NCI-H345 treated with DMSO at 0.1 percent for 48 hours (cell line): Measurements from ENCODE around the gene TMEM117.
A peak's percentile ranks its signal among the peaks of the same experiment; 100 is the strongest.

ENCODE experiments used
- DNase-seq: peaks from one replicate; lab custom pipeline; 2025; ENCODE audit not compliant: unreplicated experiment; lab: John Stamatoyannopoulos, UW

The TMEM117 gene

DNA sequence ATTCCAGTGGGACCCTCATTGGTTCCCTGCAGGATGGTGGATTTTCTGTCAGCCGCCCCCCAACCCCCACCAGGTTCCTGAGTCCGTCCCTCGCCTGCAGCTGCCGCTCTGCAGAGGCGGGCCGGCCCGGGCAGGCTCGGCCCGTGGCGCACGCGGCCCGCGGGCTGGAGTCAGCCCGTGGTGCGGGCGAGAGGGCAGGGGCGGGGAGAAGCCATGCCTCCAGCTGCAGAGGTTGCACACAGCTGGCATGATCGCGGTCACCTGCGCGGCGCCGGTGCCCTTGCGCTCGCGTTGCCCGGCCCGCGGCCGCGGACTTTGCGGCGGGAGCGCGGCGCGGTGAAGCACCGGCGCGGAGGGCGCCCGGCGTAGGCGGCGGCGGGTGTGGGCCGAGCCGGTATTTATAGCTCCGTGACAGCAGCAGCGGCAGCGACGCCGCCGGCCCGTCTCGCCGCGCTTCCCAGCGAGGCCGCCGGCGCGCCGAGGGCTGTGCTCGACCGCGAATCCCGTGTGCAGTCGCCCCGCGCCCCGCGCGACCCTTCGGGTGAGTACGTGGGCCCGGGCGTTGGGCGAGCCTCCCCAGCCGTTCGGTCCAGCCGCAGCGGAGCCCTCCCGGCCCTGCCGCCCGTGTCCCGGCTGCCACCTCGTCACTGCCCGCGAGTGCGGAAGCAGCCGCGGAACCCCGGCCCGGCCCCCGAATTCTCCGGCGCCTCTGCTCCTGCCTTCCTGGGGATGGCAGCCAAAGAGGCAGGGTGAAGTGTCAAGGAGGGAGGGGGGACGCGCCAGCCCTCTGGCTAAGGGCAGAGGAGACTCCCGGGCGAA, at the start of gene TMEM117:
TMEM117 (plus strand) TSS at position 426 of the 819 bp plus-strand sequence.
- no peak for DNase-seq

DNA sequence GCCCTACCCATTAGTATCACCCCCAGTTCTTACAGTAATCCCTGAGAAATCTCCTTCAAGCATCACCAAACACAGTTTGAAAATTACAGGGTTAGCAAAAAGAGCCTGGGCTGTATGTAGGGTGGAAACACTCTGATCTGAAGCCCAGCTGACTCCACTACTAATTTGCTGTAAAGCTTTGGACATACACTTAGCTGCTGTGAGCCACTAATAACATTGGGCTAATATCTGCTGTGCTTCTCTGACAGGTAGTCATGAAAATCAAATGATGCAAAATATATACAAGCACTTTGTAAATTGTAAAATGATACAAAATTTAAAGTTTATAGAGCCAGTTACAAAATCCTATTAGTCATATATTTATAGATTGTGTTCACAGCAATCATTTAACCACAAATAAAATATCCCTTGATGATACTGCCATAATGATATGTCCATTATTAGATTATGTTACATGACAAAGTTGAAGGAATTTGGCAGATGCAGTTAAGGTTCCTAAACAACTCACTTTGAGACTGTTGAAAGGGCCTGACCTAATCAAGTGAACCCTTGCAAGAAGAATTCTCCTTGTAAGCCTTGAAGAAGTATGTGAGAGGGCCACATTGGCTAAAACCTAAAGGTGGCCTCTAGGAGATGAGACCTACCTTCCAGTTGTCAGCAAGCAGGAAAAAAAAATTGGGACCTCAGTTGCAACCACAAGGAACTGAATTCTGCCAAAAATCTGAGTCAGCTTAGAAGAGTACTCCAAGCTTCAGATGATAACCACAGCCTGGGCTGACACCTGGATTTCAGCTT, 48.8 kb upstream of the TMEM117 start:
- DNase-seq, result no peak

DNA sequence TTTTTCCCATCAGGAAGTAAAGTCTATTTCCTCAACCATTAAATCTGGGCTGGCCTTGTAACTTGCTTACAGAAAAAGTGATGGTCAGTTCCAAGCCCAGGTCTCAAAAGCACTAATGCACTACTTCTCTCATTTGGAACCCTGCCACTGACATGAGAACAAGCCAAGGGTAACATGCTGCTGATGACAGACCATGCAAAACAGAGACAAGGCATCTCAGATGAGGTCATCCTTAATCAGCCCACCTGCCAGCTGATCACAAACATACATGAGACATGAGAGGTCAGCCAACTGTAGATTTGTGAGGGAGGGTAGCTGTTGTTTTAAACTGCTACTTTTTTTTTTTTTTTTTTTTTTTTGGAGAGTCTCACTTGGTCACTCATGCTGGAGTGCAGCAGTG, 45.9 kb upstream of the TMEM117 start:
- DNase-seq, result no peak

DNA sequence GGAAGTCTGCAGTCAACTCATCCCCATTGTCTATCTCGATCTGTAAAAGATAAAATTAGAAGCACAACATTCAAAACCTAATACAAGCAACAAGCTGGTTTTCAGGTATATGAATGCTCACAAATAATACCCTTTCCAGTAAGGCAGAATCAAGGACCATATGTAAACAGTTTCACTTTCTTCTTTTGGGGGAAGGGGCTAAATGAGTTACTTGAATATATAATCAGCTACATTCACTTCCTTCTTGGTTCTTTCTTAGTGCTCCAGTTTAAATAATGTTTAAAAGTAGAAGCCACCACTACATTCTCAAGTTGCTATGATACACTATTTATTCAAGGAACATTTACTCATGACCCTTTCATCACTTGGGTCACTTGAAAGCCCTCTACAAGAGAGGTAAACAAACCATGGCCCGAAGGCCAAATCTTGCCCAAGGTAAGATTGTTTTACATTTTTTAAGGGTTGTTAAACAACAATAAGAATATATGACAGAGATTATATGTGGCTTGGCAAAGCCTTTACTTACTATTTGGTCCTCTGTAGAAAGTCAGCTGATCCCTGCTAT, 40.1 kb upstream of the TMEM117 start:
- DNase-seq, result no peak

DNA sequence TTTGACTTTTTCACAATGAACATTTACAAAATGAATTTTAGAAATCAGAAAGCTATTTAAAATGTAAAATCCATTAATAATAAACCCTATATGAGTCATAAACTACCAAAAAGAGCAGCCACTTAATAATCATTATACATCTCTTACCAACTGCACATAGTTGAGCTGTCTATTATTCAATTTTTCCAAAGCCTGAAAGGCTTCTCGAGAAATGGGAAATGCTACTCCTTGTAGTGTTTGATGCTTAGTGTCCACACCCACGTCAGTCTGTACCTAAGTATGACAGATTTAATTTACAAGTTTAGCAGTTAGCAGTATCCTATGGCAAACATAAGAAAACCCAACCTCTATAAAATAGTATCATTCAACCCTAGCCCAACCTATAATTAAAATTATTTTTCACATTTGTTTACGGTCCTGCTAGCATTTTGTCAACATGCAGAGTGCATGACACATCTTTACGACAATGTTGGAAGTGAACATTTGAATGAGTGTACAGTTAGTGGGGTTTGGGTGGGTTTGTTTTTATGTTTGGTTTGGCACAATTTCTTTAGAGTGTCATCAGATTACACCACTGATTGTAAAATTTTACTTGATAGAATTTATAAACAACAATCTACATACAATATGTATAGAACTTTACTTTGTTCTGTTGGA, 38.2 kb upstream of the TMEM117 start:
- no peak for DNase-seq

DNA sequence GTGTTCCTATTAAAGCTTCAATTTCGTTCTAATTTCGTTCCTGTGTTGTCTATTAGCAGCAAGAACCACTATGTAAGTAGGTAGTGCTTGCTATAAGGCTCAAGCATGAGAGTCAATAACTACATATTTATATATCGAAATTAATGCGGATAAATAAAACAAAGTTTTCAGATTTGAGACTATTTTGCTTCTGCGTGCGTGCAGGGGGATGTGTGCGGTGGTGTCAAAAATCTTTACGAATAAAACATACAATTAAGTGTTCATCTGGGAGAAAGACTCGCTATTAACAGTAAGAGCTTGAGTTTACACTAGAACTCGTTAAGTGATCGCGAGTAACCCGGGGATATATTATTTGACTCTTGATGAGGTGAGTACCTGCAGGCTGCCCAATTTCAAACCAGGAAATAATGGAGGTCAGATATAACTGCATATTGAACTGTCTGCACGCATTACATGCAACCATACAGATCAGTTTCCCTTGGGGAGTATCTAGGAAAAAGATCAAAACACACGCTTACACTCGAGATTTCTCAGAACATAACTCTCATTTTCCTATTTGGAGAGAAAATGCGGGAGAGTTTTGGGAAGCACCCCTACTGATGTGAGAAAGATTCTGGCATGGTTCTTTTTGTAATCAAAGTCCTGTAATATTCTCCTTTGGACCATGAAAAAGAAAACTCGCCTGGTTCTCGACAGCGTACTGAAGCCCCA, 30.6 kb upstream of the TMEM117 start:
- DNase-seq, result no peak

DNA sequence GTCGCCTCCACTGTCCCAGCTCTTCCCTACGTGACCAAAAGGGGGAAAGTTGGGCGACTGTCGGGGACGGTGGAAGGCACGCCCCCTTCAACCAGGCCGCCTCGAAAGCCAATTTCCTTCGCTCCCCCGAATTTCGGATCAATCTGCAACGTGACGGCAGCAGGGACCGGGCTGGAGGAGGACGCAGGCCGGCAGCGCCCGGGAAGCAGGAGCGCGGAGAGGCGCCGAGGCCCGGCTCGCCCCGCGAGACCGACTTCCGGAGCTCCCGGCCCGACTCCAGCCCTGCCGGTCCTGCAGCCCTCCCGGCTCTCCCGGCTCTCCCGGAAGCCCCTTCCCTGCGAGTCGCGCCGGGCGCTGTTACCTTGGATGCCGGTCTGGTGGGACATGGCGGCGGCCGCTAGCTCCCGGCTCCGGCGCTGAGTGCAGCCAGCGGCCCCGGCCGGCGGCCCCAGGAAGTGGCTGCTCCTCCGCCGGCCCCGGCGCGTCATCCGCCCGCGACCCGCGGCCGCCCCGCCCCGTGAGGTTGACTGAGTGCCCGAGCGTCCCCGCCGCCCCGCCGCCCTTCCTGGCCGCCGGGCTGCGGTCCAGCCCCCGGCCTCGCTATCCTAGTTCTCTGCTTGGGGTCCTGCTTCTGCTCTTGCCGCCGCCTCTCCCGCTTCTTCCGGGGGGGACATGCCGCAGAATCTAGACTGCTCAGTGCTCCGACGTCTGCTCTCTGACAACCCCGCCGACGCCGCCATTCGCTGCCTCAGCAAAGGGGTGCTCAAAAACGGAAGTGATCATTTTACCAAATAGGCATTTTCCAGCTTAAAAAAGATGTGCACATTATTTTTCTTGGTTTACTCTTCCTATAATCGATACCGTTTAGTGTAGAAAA, 29.8 kb upstream of the TMEM117 start, which contains the start of gene TWF1:
TWF1 (minus strand) TSS at position 458 of the 877 bp plus-strand sequence; CDS start at position 386, 72 bp downstream.
- peak; percentile 8 for DNase-seq

DNA sequence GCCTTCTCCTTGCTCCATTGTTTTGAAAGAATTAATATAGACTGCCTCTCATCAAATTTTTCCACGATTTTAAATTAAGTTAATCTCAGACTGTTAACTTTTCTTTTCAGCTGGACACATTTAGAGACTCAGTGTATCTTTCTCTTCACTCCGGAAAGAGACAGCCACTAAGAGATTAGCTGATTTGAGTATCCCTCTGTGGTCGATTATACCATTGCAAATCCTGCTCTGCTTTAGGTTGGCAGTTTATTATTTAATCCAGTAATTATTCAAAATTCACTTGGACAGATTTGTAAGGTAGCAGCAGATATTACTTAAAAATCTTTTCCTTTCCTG, 29.2 kb upstream of the TMEM117 start:
- DNase-seq, result no peak

DNA sequence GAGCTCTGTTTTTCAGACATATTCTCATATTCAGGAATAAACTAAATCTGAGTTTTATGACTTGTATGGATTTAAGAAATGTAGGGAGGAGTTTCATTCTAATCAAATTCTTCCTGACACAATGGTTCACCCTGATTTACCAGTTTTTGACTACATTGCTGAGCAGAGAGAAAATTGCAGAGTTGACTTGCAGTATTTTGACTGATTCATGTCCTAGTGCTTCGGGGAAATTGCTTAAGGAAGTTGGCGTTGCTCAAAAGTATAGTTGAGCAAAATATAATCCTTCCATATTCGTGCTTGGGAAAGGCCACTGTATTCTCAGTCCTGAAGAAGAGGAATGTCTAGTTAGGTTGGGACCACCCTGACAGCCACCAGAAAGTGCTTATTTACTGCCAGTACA, 28.5 kb upstream of the TMEM117 start:
- DNase-seq, result no peak

DNA sequence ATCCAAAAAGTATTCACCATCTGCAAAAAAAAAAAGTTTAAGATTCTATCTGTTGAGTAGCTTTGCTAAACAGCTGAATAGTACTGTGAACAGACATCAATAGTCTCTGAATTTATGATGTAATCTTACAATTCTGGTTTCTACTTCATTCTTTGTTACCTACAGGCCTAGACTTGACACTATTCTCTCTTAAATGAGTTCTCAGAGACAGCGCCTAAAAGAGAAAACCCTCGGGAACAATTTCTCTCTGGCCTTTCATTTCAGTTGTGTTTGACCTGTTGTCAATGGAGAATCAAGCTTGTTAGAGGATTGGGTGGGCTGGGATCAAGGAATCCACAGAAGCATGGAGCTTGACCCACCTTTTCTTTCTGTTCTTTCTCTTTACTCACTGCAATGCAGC, 23.8 kb upstream of the TMEM117 start:
- DNase-seq, result no peak

DNA sequence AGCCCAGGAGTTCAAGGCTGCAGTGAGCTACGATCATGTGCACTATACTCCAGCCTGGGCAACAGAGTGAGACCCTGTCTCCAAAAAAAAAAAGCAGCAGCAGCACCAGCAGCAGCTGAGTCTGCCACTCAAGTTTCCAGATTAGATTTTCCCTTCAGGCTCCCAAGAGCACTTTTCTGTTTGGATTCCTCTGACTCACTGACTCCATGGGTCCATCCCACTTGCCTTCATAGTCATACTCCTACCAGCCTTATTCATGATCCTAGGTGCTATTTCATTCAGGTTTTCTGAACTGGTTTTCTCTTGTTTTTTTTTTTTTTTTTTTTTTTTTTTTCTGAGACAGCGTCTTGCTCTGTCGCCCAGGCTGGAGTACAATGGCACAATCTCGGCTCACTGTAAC, 23.0 kb upstream of the TMEM117 start:
- no peak for DNase-seq

DNA sequence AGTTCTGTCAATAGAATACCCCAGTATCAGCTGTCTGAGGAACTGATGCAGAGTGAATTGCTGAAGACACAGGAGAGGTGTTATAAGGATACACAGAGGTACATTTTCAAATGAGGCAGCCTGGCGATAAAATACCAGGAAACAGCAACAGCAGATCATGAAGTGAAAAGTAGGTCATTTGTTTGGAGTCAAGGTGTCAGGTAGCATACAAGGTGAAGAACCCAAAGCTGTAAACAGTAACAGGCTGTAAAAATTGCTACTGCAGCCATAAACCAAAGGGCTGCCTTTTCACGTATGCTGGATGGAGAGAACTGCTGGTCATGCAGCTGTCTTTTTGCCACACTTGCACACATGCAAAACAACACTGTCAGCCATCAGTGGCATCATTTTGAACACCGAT, 20.5 kb upstream of the TMEM117 start:
- no peak for DNase-seq

DNA sequence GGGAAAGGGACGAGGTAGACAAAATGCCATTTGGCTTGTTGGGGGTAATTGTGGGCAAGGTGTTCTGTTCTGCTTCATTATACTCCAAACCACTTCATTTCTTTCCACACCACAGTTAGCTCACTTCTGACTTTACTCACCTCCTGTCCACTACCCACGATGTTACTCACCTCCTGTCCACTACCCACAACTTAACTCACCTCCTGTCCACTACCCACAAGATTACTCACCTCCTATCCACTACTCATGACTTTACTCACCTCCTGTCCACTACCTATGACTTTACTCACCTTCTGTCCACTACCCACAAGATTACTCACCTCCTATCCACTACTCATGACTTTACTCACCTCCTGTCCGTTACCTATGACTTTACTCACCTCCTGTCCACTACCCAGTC, 19.7 kb upstream of the TMEM117 start:
- no peak for DNase-seq

DNA sequence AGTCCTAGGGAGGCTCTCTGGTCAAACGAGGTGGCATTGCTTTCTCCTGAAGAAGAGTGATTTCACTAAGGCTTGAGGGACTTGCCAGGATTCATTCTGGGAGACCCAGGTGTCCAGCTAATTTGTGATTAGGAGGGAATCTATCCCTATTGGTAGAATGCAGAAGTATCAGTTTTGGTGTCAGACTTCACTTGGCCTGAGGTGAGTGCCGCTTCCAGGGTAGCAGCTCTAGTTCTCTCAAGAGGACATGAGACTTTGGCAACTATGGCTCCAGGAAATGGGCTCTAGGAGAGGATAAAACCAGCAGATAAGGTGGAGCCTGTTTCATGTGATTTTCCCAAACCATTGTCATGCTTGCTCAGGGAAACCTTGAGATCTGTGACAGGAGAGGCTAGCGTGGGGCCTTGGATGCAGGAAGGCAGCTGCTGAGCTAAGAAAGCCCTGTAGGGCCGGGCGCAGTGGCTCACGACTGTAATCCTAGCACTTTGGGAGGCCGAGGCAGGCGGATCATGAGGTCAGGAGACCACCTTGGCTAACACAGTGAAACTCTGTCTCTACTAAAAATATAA, 11.6 kb upstream of the TMEM117 start:
- DNase-seq, result no peak

DNA sequence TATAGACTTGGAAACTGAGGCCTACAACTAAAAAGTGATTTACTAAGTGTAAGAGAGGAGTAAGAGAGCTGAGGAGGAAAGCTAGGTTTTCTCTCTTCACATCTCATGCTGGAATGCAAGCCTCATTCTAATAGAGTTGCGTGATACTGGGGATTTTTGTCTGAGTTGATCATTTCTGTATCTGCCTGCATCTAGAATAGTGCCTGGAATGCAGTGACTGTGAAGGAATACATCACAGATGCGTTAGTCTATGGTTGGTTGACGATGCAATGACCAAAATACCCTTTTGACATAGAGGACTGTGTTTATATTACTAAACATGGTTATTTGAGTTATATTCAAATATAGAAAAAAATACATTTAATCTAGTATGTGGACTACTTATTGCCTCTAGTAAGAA, 9.2 kb upstream of the TMEM117 start:
- no peak for DNase-seq

DNA sequence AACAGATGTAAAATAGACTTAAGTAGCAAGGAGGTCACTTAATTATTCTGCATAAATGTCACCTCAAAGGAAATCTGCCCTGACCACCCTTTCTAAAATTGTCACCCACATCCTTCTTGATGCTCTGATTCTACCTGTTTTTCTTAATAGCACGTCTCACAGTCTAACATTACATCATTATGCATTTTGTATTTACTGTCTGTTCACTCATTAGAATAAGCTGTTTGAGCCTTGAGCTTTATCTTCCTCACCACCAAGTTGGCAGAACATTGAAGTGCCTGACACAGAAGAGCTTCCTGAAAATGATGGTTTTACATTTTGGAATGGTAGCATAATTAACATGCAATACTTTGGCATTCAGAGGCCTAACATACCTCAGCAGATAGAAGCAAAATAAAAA, 8.8 kb upstream of the TMEM117 start:
- no peak for DNase-seq

DNA sequence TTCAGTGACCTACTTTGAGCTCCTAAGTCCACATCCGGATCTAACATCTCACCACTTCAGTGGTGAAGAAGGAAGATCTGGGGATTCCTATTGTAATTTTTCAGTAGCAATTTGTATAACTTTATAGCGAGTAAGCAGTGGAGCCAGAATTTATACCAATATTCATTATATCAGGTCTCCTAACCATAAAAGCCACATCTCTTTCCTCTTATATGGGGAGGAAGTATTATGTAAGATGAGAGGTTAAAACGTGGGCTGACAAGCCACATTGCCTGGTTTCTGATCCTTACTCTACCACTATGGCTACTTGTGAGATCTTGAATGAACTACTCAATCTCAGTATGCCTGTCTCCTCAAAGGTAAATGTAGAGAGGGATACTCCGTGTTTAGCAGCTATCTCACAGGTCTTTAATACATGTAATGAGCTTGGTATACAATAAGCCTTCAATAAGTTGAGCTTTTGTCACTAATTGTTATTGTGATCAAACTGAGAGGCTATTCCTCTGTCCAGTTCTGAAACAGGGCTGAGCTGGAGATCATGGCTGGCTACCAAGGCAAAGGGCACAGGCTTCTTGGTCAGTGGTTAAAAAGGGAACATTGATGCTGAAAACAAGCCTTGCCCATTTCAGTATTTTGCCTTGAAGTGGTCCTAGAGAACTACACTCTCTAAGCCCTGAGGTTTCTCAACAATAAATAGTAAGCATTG, 3.3 kb upstream of the TMEM117 start:
- DNase-seq, result no peak

DNA sequence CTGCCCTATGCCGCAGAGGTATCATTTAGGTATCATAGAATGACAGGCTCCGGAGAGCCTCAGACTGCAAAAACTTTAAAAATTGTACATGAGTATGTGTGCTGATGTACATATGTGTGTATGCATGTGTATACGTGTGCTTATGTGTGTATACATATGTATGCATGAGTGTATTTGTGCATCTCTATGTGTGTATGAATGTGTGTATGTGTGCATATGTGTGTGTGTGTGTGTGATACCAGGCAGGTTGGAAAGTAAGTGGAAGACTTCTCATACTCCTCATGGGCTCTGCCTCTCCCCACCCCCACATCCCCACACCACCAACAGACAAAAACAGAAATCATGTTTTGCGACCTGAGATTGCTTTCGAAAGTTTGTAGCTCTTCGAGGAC, 621 bp upstream of the TMEM117 start:
- DNase-seq, result no peak

DNA sequence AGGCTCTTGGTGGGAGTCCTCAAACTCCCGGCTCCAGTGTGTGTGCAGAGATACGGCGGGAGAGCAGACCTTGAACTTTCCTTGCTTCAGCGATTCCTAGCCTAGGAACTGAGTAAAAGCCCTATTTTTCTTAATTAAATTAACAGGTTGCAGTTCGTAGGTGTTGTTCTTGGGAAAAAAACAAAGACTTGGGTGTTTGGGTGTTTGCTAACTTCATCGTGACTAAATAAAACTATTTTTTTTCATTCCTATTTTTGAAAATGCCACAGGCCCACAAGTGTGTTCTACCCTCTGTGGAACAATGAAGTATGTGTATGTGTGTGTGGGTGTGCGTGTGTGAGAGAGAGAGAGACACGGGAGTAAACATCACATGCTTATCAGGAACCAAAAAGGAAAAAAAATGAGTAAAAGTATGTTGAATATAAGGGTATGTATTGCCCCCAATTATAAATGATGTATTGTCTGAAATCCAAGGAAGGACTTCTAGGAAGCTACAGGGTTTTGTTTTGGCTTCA, 651 bp downstream of the TMEM117 start:
- DNase-seq, result no peak
